Measurements from ENCODE around the gene RAPGEF4.

DNA sequence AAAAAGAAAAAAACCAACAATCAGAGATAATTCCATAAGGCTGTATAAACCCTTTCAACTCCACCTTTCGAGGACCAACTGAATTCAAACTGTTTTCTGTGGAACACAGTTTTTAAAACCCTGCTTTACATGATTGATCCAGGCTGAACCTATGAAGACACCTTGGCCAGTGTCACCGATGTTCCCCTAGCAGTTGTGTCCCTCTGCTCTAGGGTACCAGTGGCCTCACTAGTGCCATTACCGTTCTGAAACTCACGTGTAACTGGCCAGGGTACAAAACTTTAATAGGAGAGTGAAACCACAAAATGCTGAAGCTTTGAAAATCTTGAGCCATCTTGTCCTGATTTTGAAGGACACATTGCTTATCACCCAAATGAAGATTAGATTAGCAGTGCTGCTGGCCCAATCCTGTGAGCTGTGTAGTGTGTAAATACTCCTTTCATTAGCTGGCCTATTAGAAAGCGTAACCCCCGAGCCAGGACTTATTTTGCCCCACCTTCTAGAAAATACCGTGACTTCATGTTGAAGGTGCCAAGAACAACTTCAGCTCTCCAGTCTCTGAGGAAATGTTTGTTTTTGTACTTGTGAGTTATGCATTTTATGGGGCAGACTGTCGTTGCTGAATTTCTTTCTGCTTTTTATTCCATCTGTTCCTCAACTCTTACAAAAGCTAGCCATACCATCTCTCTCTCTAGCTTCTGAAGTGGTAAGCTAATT is 192.2 kb downstream of the RAPGEF4 start:
- no peak for TF ChIP-seq RNF2 (IDR thresholded peaks at IDR 0.05; ENCODE audit: borderline replicate concordance, low read depth, low read length, missing control alignments, poor library complexity, severe bottlenecking)
- TF ChIP-seq, protein P1, sequence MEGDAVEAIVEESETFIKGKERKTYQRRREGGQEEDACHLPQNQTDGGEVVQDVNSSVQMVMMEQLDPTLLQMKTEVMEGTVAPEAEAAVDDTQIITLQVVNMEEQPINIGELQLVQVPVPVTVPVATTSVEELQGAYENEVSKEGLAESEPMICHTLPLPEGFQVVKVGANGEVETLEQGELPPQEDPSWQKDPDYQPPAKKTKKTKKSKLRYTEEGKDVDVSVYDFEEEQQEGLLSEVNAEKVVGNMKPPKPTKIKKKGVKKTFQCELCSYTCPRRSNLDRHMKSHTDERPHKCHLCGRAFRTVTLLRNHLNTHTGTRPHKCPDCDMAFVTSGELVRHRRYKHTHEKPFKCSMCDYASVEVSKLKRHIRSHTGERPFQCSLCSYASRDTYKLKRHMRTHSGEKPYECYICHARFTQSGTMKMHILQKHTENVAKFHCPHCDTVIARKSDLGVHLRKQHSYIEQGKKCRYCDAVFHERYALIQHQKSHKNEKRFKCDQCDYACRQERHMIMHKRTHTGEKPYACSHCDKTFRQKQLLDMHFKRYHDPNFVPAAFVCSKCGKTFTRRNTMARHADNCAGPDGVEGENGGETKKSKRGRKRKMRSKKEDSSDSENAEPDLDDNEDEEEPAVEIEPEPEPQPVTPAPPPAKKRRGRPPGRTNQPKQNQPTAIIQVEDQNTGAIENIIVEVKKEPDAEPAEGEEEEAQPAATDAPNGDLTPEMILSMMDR (IDR thresholded peaks at IDR 0.05; ENCODE audit: control extremely low read depth in 1 of 3, insufficient read depth in 1 of 3, low read depth in 1 of 3, low read length in 3 of 3) = no peak
- TF ChIP-seq POLR2A (IDR thresholded peaks at IDR 0.05; ENCODE audit: control extremely low read depth in 1 of 2, low read depth in 2 of 2, low read length in 2 of 2) = no peak
- no peak for TF ChIP-seq EZH2 (IDR thresholded peaks at IDR 0.05; ENCODE audit: low read depth, low read length, severe bottlenecking)
- no peak for TF ChIP-seq RAD21 (IDR thresholded peaks at IDR 0.05 in 1 of 2, conservative IDR thresholded peaks at IDR 0.05 in 1 of 2; ENCODE audit: low read depth in 2 of 2, low read length in 2 of 2)
- no peak for TF ChIP-seq SP2 (IDR thresholded peaks at IDR 0.05; ENCODE audit: low read length)
- no peak for TF ChIP-seq SIN3A (conservative IDR thresholded peaks at IDR 0.05 in 1 of 2, IDR thresholded peaks at IDR 0.05 in 1 of 2; ENCODE audit: low read depth in 1 of 2, low read length in 2 of 2)
- TF ChIP-seq JUN (IDR thresholded peaks at IDR 0.05; ENCODE audit: low read depth, low read length) = no peak
- TF ChIP-seq TAF1 (IDR thresholded peaks at IDR 0.05; ENCODE audit: low read depth, low read length) = no peak
- TF ChIP-seq ASH2L (IDR thresholded peaks at IDR 0.05; ENCODE audit: low read length) = no peak
- no peak for TF ChIP-seq POLR2AphosphoS5 (IDR thresholded peaks at IDR 0.05; ENCODE audit: low read depth, low read length)
- TF ChIP-seq SUZ12 (IDR thresholded peaks at IDR 0.05; ENCODE audit: low read length) = no peak
- no peak for TF ChIP-seq EP300 (IDR thresholded peaks at IDR 0.05; ENCODE audit: borderline replicate concordance in 1 of 2, low read depth in 2 of 2, low read length in 2 of 2)
- TF ChIP-seq EGR1 (IDR thresholded peaks at IDR 0.05; ENCODE audit: borderline replicate concordance, low read depth, low read length) = no peak

Data from H1 (cell line).